HepG2 (cell line): ENCODE measurements around the gene PLLP. TPM values are rescaled to one million over a fixed set of nuclear protein-coding genes. Genes with fewer than 3 reads are reported as not detected.
A peak's percentile ranks its signal among the peaks of the same experiment; 100 is the strongest.

Source experiments
- AKNA ChIP-seq: sonication (generic); formaldehyde crosslinking; IDR thresholded peaks from 2 replicates; pipeline ENCODE4 v1.4.0; 2020; ENCODE audit warnings: missing genetic modification reagents, borderline replicate concordance
- ATRX ChIP-seq: sonication (generic); formaldehyde crosslinking; IDR thresholded peaks from 2 replicates; pipeline ENCODE4 v1.4.0; 2020; ENCODE audit warnings: missing genetic modification reagents, borderline replicate concordance
- CCDC6 ChIP-seq: sonication (generic); formaldehyde crosslinking; IDR thresholded peaks from 2 replicates; pipeline ENCODE4 v1.8.1; 2022; ENCODE audit warnings: mild to moderate bottlenecking, missing genetic modification reagents, moderate library complexity
- HMGXB3 ChIP-seq: sonication (generic); formaldehyde crosslinking; IDR thresholded peaks from 2 replicates; pipeline ENCODE4 v1.4.0; 2020; ENCODE audit warnings: missing genetic modification reagents, borderline replicate concordance
- ZMYM2 ChIP-seq: sonication (generic); formaldehyde crosslinking; IDR thresholded peaks from 2 replicates; pipeline ENCODE4 v1.8.0; 2022; ENCODE audit warnings: mild to moderate bottlenecking, missing genetic modification reagents
- ZNF230 ChIP-seq: sonication (generic); formaldehyde crosslinking; IDR thresholded peaks from 2 replicates; pipeline ENCODE4 v1.4.0; 2020; ENCODE audit warnings: mild to moderate bottlenecking, missing genetic modification reagents
- ZNF430 ChIP-seq: sonication (generic); formaldehyde crosslinking; IDR thresholded peaks from 2 replicates; pipeline ENCODE4 v1.9.0; 2021; ENCODE audit warnings: mild to moderate bottlenecking, missing genetic modification reagents
- ZNF460 ChIP-seq: sonication (generic); formaldehyde crosslinking; IDR thresholded peaks from 2 replicates; pipeline ENCODE4 v1.5.1; 2020; ENCODE audit warnings: missing genetic modification reagents, mild to moderate bottlenecking, borderline replicate concordance
- ZNF468 ChIP-seq: sonication (generic); formaldehyde crosslinking; IDR thresholded peaks from 2 replicates; pipeline ENCODE4 v1.8.0; 2022; ENCODE audit warnings: mild to moderate bottlenecking, moderate library complexity, missing genetic modification reagents
- ZNF512B ChIP-seq: sonication (generic); formaldehyde crosslinking; IDR thresholded peaks from 2 replicates; pipeline ENCODE4 v1.5.1; 2020; ENCODE audit warnings: missing genetic modification reagents, mild to moderate bottlenecking, borderline replicate concordance
- ZNF547 ChIP-seq: sonication (generic); formaldehyde crosslinking; IDR thresholded peaks from 2 replicates; pipeline ENCODE4 v1.5.1; 2020; ENCODE audit warnings: mild to moderate bottlenecking, missing genetic modification reagents
- ZNF556 ChIP-seq: sonication (generic); formaldehyde crosslinking; IDR thresholded peaks from 2 replicates; pipeline ENCODE4 v1.4.0; 2020; ENCODE audit warnings: mild to moderate bottlenecking, missing genetic modification reagents, borderline replicate concordance
- polyA plus RNA-seq, 8 experiments: library from polyadenylated mRNA; depleted of rRNA in 3 of 8; stranded (reverse) in 7 of 8; unstranded in 1 of 8; fragments of >200 nt; fragmentation: Illumina TruSeq in 4 of 8; extraction: Trizol in 4 of 8; gene quantifications; 2 replicates each; pipeline versions ENCODE4 v1.2.1 to v1.2.3, GENCODE V29; 2011 to 2016; ENCODE audit warnings: low read depth in 4 of 8, missing spikeins in 1 of 8, mixed read lengths in 1 of 8; ENCODE audit not compliant: insufficient read depth in 1 of 8
- total RNA-seq, 5 experiments: library from RNA; depleted of rRNA; stranded (reverse); fragments of >200 nt; fragmentation: Illumina TruSeq; extraction: Trizol; gene quantifications; 2 replicates each; pipeline ENCODE4 v1.2.3, GENCODE V29; 2016; ENCODE audit warnings: low read depth in 1 of 5
- TF ChIP-seq, protein P1 (sequence below): sonication (generic); formaldehyde crosslinking; IDR thresholded peaks from 2 replicates; pipeline ENCODE4 v1.5.0; 2020; ENCODE audit warnings: mild to moderate bottlenecking, missing genetic modification reagents, borderline replicate concordance

Gene PLLP
- total and polyA plus RNA-seq, 2 of the 13 experiments (the other 11 are each of a cell fraction or from before 2014, with no cell fraction given): 60.6 to 127 TPM

- TF ChIP-seq ZNF512B (CRISPR knock-in tag) (0 out of 2 replicates have a peak, but pooled peaks have one; percentile 28), ZNF430 (CRISPR knock-in tag) (no peak), ZNF460 (CRISPR knock-in tag) (peak; percentile 63; the same call in 1 of the 2 replicates), ZNF468 (CRISPR knock-in tag) (no peak), ZNF547 (peak; percentile 80; the same call in 1 of the 2 replicates), ATRX (CRISPR knock-in tag) (no peak), CCDC6 (no peak; the same call in 1 of the 2 replicates), AKNA (CRISPR knock-in tag) (no peak), ZNF230 (CRISPR knock-in tag) (no peak), HMGXB3 (CRISPR knock-in tag) (peak; percentile 77), ZMYM2 (CRISPR knock-in tag) (peak; percentile 99), ZNF556 (CRISPR knock-in tag) (peak; percentile 94)
- TF ChIP-seq, protein P1, sequence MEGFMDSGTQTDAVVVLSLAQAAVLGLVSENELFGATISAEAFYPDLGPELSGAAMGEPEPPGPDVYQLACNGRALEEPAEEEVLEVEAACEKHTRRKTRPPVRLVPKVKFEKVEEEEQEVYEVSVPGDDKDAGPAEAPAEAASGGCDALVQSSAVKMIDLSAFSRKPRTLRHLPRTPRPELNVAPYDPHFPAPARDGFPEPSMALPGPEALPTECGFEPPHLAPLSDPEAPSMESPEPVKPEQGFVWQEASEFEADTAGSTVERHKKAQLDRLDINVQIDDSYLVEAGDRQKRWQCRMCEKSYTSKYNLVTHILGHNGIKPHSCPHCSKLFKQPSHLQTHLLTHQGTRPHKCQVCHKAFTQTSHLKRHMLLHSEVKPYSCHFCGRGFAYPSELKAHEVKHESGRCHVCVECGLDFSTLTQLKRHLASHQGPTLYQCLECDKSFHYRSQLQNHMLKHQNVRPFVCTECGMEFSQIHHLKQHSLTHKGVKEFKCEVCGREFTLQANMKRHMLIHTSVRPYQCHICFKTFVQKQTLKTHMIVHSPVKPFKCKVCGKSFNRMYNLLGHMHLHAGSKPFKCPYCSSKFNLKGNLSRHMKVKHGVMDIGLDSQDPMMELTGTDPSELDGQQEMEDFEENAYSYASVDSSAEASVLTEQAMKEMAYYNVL (CRISPR knock-in tag): peak; percentile 97
Measured at GRCh38 chr16:57279780-57280638, 4.5 kb downstream of the PLLP start (continued).
